ENCODE measurements around the gene FBXO34. TPM values are rescaled to one million over a fixed set of nuclear protein-coding genes. Genes with fewer than 3 reads are reported as not detected.

FBXO34 gene
- total RNA-seq, 4 donors from 2014 or later: 28.1 to 75.3 (median 43.1) TPM

DNA sequence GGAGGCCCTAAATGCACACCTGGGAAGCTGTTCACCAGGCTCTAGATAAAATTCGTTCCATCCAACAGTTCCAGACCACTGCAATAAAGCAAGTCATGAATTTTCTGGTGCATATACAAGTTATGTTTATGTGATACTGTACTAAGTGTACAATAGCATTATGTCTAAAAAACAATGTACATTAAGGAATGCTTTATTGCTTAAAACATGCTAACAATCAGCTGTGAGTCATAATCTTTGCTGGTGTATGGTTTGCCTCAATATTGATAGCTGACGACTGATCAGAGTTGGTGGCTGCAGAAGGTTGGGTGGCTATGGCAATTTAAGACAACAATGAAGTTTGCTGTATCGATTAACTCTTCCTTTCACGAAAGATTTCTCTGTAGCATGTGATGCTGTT lies 88.1 kb downstream of the FBXO34 start:
- no peaks in the 10 kb centered on the region for H3K9me3 ChIP-seq
- no peak for DNase-seq
- H3K4me3 ChIP-seq: no peak overlapping the region
- no peak overlapping the region for H3K27ac ChIP-seq
- H3K36me3 ChIP-seq: peaks cover 0 to 6% (median 0%) of the 10 kb centered on the region in 3 donors
- no peaks in the 10 kb centered on the region for H3K27me3 ChIP-seq
- H3K4me1 ChIP-seq: peaks cover 0 to 8% (median 0%) of the 10 kb centered on the region in 4 donors
- no peak for TF ChIP-seq POLR2A (IDR thresholded peaks at IDR 0.05)
- TF ChIP-seq, protein P1, sequence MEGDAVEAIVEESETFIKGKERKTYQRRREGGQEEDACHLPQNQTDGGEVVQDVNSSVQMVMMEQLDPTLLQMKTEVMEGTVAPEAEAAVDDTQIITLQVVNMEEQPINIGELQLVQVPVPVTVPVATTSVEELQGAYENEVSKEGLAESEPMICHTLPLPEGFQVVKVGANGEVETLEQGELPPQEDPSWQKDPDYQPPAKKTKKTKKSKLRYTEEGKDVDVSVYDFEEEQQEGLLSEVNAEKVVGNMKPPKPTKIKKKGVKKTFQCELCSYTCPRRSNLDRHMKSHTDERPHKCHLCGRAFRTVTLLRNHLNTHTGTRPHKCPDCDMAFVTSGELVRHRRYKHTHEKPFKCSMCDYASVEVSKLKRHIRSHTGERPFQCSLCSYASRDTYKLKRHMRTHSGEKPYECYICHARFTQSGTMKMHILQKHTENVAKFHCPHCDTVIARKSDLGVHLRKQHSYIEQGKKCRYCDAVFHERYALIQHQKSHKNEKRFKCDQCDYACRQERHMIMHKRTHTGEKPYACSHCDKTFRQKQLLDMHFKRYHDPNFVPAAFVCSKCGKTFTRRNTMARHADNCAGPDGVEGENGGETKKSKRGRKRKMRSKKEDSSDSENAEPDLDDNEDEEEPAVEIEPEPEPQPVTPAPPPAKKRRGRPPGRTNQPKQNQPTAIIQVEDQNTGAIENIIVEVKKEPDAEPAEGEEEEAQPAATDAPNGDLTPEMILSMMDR (IDR thresholded peaks at IDR 0.05): no peak

DNA sequence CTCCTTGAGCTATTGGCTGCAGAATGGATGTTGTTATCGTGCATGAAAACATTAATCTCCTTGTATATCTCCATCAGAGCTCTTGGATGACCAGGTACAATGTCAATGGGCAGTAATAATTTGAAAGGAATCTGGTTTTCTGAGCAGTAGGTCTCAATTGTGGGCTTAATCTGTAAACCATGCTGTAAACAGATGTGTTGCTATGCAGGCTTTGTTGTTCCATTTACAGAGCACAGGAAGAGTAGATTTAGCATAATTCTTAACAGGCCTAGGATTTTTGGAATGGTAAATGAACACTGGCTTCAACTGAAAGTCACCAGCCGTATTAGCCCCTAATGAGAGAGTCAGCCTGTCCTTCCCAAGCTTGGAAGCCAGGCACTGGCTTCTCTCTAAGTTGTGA lies 90.0 kb downstream of the FBXO34 start:
- no peaks in the 10 kb centered on the region for H3K4me1 ChIP-seq
- no peaks in the 10 kb centered on the region for H3K27me3 ChIP-seq
- H3K27ac ChIP-seq: no peak overlapping the region
- no peak for DNase-seq
- TF ChIP-seq, protein P1 (IDR thresholded peaks at IDR 0.05): no peak
- no peak for TF ChIP-seq POLR2A (IDR thresholded peaks at IDR 0.05)
- no peak overlapping the region for H3K4me3 ChIP-seq
- H3K36me3 ChIP-seq: peaks cover 0 to 9% (median 0%) of the 10 kb centered on the region in 3 donors
- H3K9me3 ChIP-seq: no peaks in the 10 kb centered on the region

DNA sequence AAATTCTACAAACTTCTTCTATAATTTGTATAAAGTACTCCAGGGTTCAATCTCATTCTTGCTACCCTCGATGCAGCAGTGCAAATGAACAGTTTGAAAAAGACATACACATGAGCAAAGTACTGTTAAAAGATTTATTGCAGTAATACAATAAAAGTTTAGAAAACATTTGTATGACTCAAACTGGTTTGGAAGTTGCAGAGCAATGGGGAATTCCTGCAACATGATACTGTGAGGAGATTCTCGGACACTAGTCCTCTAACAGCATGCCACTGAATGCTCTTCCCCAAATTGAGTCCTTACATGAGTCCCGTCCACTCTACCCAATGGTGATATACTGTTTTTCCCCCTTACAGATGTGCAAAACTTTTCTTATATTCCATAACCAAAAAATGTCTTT lies 95.0 kb downstream of the FBXO34 start:
- Histone ChIP-seq H3K27ac (no peak overlapping the region), H3K36me3 (peaks cover 0 to 29% (median 0%) of the 10 kb centered on the region in 3 donors), H3K4me1 (no peaks in the 10 kb centered on the region), H3K4me3 (no peak overlapping the region), H3K27me3 (no peaks in the 10 kb centered on the region), H3K9me3 (no peaks in the 10 kb centered on the region)
- TF ChIP-seq, protein P1 (IDR thresholded peaks at IDR 0.05): no peak
- TF ChIP-seq POLR2A (IDR thresholded peaks at IDR 0.05): no peak
- no peak for DNase-seq

DNA sequence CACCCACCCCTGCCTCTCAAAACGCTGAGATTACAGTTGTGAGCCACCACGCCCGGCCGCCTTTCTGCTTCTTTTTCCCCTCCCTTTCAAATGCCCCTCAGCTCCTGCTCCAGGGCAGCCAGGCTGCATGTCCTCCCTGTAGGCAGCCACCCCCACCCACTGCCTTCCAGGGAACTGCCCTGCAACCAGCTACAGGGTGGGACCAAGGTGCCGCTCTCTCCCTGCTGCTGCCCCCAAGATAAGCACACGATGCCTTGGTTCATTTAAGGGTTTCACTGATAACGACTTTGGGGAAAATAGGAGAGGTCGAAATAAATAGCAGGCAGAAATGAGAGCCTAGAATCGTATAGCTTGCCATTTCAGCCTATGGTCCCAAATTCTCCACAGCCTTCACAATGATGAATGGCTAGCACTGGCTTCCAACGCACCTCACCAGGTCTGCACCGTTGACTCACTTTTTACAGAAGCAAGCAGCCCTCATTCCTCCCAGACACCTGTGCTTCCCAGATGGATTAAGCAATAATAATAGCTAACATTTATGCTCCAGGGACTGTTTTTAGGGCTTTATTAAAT lies 99.7 kb downstream of the FBXO34 start:
- peaks cover 0 to 21% (median 0%) of the 10 kb centered on the region in 3 donors for H3K36me3 ChIP-seq

DNA sequence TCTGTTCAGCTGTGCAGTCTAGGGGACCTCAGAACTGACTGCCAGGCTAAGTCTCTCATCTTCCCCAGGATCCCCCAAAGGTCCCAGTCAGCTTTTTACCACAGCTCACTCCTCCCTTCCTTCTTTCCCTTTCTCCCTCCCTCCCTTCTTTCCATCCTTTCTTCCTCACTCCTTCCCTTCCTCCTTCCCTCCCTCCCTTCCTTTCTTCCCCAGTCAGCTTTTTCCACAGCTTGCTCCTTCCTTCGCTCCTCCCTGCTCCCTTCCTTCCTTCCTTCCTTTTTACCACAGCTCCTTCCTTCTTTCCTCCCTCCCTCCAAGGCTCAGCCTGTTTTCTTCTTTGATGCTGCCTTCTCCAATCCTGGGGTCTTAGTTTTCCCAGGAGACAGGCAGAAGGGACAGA lies 101.2 kb downstream of the FBXO34 start:
- H3K4me3 ChIP-seq: no peak overlapping the region
- peaks cover 0 to 36% (median 0%) of the 10 kb centered on the region in 3 donors for H3K36me3 ChIP-seq
- no peak overlapping the region for H3K27ac ChIP-seq
- H3K4me1 ChIP-seq: no peaks in the 10 kb centered on the region
- DNase-seq: no peak
- H3K27me3 ChIP-seq: no peaks in the 10 kb centered on the region
- TF ChIP-seq, protein P1 (IDR thresholded peaks at IDR 0.05): no peak
- TF ChIP-seq POLR2A (IDR thresholded peaks at IDR 0.05): no peak
- H3K9me3 ChIP-seq: no peaks in the 10 kb centered on the region

More for the DNA sequence above, 99.7 kb downstream of the FBXO34 start:
- Histone ChIP-seq H3K4me3 (no peak overlapping the region), H3K4me1 (no peaks in the 10 kb centered on the region), H3K27me3 (no peaks in the 10 kb centered on the region), H3K27ac (no peak overlapping the region), H3K9me3 (no peaks in the 10 kb centered on the region)
- TF ChIP-seq, protein P1 (IDR thresholded peaks at IDR 0.05): no peak
- no peak for TF ChIP-seq POLR2A (IDR thresholded peaks at IDR 0.05)
- no peak for DNase-seq

Measured in Peyer's patch (tissue), 4 donors.